ENCODE data around the gene TGM2. TPM values are rescaled to one million over a fixed set of nuclear protein-coding genes. Genes with fewer than 3 reads are reported as not detected.
A peak's percentile ranks its signal among the peaks of the same experiment; 100 is the strongest.

TGM2 gene
- total RNA-seq, 4 donors from 2014 or later = 31.4 to 216 (median 145) TPM

DNA sequence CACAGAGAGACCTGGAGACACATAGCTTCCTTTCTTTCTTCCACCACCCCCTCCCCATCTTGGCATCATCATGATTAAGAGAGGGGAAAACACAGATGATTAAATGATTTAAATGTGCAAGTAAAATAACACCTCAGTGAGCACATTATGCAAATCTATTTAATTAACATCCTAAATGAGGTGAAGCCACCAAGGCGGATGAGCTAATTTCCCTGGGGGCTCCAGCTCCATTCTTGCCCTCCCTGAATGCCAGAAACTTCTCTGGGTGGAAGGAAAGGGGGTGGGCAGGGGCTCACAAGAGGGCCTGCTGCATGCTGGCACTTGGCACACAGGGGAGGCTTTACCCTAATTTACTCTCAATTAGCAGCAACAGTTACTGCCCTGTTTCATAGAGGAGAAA lies 32.5 kb upstream of the TGM2 start:
- no peaks in the 10 kb centered on the region for H3K36me3 ChIP-seq
- H3K27ac ChIP-seq = no peak overlapping the region
- no peaks in the 10 kb centered on the region for H3K9me3 ChIP-seq
- H3K4me1 ChIP-seq = no peaks in the 10 kb centered on the region
- peak in 1 of 3 donors; percentile 7 for DNase-seq
- no peaks in the 10 kb centered on the region for H3K27me3 ChIP-seq
- TF ChIP-seq, protein P1, sequence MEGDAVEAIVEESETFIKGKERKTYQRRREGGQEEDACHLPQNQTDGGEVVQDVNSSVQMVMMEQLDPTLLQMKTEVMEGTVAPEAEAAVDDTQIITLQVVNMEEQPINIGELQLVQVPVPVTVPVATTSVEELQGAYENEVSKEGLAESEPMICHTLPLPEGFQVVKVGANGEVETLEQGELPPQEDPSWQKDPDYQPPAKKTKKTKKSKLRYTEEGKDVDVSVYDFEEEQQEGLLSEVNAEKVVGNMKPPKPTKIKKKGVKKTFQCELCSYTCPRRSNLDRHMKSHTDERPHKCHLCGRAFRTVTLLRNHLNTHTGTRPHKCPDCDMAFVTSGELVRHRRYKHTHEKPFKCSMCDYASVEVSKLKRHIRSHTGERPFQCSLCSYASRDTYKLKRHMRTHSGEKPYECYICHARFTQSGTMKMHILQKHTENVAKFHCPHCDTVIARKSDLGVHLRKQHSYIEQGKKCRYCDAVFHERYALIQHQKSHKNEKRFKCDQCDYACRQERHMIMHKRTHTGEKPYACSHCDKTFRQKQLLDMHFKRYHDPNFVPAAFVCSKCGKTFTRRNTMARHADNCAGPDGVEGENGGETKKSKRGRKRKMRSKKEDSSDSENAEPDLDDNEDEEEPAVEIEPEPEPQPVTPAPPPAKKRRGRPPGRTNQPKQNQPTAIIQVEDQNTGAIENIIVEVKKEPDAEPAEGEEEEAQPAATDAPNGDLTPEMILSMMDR (IDR thresholded peaks at IDR 0.05) = no peak
- no peak for TF ChIP-seq POLR2A (IDR thresholded peaks at IDR 0.05)
- no peak overlapping the region for H3K4me3 ChIP-seq

DNA sequence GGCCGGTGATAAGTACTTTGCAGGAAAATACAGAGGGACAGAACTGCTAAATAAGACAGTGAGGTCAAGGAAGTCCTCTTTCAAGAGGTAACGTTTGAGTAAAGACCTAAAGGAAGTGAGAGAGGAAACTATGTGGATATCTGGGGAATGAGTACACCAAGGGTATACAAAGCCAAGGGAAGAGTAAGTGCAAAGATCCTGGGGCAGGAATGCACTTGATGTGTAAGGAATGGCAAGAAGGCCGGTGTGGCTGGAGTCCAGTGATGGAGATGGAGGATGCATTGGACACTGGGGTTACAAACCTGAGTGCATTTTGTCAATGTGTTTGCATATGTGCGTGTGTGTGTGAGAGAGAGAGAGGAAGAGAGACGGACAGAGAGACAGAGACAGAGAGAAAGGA lies 32.1 kb upstream of the TGM2 start:
- H3K4me1 ChIP-seq = no peaks in the 10 kb centered on the region
- no peak for TF ChIP-seq POLR2A (IDR thresholded peaks at IDR 0.05)
- TF ChIP-seq, protein P1 (IDR thresholded peaks at IDR 0.05) = no peak
- DNase-seq = peak in 1 of 3 donors; percentile 34
- H3K4me3 ChIP-seq = no peak overlapping the region
- H3K27me3 ChIP-seq = no peaks in the 10 kb centered on the region
- H3K9me3 ChIP-seq = no peaks in the 10 kb centered on the region
- H3K36me3 ChIP-seq = no peaks in the 10 kb centered on the region
- no peak overlapping the region for H3K27ac ChIP-seq

DNA sequence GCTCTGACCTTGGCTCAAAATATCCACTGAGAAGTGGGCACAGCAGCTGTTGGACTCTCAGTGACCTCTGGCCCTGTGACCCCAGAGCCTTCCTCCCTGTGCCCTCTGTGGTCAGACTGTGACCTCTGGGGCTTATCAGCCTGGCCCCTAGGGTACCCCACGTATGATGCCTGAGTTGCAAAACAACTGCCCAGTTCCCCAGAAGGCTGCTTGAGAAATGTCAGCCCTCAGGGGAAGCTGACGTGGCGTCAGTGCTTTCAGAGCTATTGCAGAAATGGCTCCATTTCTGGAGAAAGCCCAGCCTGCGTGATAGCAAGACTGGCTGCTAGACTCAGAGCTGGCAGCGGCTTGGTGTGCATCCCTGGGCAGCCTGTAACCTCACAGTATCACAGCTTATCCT lies 31.5 kb upstream of the TGM2 start:
- Histone ChIP-seq H3K9me3 (no peaks in the 10 kb centered on the region), H3K27ac (peak overlapping the region in 1 of 4 donors; percentile 5), H3K4me3 (no peak overlapping the region), H3K27me3 (no peaks in the 10 kb centered on the region), H3K4me1 (no peaks in the 10 kb centered on the region), H3K36me3 (no peaks in the 10 kb centered on the region)
- peak in 1 of 3 donors; percentile 63 for DNase-seq
- TF ChIP-seq, protein P1 (IDR thresholded peaks at IDR 0.05) = no peak
- TF ChIP-seq POLR2A (IDR thresholded peaks at IDR 0.05) = no peak

DNA sequence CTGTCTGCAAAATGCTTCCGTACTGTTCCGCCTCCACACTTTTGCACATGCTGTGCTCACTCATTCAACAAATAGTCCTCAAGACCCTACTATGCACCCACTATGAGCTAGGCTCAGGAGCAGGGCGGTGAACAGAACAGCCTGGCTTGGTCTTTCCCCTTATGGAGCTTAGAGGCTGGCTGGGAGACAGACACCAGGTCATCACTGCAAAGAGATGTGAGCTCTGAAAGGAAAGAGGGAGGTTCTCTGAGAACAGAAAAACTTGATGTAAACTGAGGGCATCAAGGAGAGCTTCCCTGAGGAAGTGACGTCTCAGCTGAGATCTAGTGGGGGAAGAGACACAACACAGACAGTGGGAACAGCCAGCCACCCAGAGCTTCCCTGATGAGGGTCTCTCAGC lies 31.0 kb upstream of the TGM2 start:
- Histone ChIP-seq H3K36me3 (no peaks in the 10 kb centered on the region), H3K27ac (peak overlapping the region in 1 of 4 donors; percentile 5), H3K9me3 (no peaks in the 10 kb centered on the region), H3K4me1 (no peaks in the 10 kb centered on the region), H3K4me3 (no peak overlapping the region), H3K27me3 (no peaks in the 10 kb centered on the region)
- DNase-seq = peak in 1 of 3 donors; percentile 23
- no peak for TF ChIP-seq POLR2A (IDR thresholded peaks at IDR 0.05)
- TF ChIP-seq, protein P1 (IDR thresholded peaks at IDR 0.05) = no peak

DNA sequence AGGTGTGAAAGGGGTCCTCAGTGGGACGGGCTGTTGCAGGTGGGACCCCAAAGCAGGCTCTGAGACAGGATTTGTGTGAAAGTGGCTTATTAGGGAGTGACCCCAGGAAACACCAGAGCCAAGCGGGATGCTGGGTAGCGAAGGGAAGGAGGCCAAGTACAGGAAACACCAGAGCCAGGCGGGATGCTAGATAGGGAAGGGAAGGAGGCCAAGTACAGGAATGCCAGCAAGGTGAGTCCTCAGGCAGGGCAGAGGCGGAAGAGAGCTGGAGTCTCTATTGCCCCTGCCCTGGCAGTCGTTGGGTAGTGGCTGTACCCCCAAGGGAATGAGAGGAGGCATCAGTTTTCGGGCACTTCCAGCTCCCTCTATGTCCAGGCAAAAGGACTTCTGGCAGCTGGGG lies 30.5 kb upstream of the TGM2 start:
- Histone ChIP-seq H3K27ac (peak overlapping the region in 1 of 4 donors; percentile 31), H3K4me1 (no peaks in the 10 kb centered on the region), H3K4me3 (no peak overlapping the region), H3K27me3 (no peaks in the 10 kb centered on the region), H3K36me3 (no peaks in the 10 kb centered on the region), H3K9me3 (no peaks in the 10 kb centered on the region)
- no peak for TF ChIP-seq POLR2A (IDR thresholded peaks at IDR 0.05)
- TF ChIP-seq, protein P1 (IDR thresholded peaks at IDR 0.05) = no peak
- peak in 1 of 3 donors; percentile 17 for DNase-seq

DNA sequence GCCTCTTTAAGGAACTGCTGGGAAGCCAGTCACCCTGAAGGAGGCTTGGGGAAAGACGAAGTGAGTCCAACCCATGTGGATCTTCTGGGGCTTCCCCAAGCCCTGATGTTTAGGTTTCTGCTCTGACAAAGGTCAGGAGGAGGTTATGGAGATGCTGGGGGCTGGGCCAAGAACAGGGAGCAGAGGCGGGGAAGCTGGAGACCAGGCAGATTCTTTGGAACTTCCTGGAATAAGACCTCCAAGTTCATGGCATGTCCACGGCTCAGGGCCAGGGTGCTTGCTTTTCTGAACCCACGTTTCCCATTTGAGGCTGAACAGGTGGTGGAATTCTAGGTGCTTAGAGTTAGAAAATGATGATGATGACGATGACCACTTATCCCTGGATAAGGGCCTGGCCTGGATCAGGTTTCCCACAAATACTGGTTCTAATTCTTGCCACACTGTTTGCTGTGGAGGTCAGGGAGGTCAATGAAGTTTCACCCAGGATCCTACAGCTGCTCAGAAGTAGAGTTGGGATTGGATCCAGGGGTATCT lies 30.0 kb upstream of the TGM2 start:
- no peak for TF ChIP-seq POLR2A (IDR thresholded peaks at IDR 0.05)
- TF ChIP-seq, protein P1 (IDR thresholded peaks at IDR 0.05) = no peak
- peak in 1 of 3 donors; percentile 39 for DNase-seq
- no peaks in the 10 kb centered on the region for H3K36me3 ChIP-seq
- H3K4me1 ChIP-seq = no peaks in the 10 kb centered on the region
- no peaks in the 10 kb centered on the region for H3K9me3 ChIP-seq
- no peaks in the 10 kb centered on the region for H3K27me3 ChIP-seq
- H3K4me3 ChIP-seq = no peak overlapping the region
- no peak overlapping the region for H3K27ac ChIP-seq
